HG03460 (cell line): ENCODE data around the gene GRIFIN.

Source experiments
- ATAC-seq: cut with Tn5 transposase; IDR thresholded peaks from one replicate; pipeline ENCODE4 v1.9.1; 2021; ENCODE audit not compliant: unreplicated experiment

GRIFIN gene

GRCh38 chr7:2513702-2514101, 37.5 kb upstream of the GRIFIN start:
- no peak for ATAC-seq

GRCh38 chr7:2512713-2513112, 36.5 kb upstream of the GRIFIN start:
- no peak for ATAC-seq

GRCh38 chr7:2512179-2512661, 36.0 kb upstream of the GRIFIN start:
- no peak for ATAC-seq

- no peak for ATAC-seq
Measured at GRCh38 chr7:2511769-2512168, 35.6 kb upstream of the GRIFIN start.

- ATAC-seq: no peak
Measured at GRCh38 chr7:2510909-2511768, 34.9 kb upstream of the GRIFIN start.

DNA sequence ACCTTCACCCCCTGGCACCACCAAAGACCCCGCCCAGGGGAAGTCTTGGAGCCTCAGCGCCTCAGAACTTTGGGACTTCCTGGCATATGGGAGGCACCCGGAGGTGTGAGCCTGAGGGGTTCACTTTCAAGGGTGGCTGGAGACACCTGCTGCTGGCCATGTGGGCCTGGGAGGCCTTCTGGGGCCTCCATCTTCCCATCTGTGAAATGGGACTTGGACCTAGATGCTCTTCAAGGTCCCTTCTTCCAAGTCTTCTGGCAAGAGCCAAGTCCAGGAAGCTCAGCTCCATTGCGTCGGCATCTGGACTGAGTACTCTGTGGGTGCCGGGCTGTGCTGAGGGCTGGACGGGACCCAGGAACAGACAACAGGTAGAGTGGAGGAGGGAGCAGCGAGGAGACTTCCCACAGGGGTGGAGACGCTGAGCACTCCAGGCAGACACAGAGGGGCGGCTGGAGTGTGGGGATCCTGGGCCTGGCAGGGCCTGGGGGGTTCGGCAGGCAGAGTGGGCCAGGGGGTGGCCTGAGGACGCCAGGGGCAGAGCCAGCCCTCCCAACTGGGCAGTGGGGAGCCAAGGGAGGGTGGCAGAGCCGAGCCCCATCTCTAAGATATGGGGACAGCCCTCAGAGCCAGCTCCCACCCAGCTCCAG, 34.1 kb upstream of the GRIFIN start:
- no peak for ATAC-seq

GRCh38 chr7:2509298-2509906, 33.2 kb upstream of the GRIFIN start:
- ATAC-seq: no peak

DNA sequence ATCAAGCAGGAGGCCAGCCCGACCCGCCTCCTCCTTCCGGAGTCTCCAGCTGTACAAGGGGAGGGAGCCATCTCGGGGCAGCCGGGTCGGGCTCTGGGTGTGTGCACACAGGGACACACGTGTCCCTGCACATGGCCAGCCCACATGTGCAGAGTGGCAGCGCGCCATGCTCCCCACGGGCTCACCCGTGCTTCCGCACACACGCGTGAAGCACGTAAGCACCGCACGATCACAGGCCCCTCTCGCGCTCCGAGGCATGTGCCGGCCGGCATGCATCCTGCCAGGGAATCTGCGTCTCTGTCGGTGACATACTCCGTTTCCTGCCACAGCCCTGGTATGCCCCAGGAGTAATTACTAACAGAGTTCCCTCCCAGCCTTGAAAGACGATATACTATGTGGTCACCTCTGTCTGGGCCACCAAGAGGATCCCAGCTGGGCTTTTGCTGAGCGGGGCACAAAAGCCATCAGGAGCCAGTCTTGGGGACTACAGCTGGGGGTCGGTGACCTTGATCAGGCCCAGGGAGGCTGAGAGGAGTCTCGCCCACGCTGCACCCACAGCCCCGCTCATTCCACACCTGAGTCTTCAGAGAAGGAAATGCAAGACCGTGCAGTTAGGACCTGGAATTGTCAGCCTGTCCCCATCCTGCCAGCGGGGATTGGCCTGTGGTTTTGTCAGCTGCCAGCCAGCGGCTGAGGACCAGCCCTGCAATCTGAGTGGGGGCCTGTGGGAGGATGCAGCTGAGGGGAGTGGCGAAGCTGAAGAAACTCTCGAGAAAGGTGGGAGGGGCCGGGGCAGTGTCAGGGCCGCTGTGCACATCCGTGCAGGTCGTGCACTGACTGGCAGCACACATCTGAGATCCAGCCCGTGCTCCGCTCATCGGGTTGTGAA, 32.4 kb upstream of the GRIFIN start:
- ATAC-seq: peak; percentile 47

DNA sequence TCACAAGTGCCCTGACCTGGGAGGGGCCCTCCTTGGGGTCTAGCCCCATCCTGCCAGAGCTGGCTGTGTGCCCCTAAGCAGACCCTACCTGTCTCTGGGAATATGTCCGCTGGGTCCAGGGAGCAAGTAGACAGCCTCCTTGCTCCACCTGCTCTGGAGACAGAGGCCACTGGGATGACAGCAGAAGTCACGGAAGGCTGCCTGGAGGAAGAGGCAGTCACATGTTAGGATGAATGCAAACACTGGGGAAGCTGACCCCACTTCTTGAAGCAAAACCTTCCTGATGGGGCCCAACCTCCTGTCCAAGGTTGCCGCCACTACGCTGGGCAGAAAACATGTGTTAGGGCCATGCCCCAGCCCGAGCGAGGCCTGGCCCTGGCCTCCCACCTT, 31.7 kb upstream of the GRIFIN start:
- no peak for ATAC-seq

GRCh38 chr7:2507208-2507916, 31.2 kb upstream of the GRIFIN start:
- ATAC-seq: no peak

DNA sequence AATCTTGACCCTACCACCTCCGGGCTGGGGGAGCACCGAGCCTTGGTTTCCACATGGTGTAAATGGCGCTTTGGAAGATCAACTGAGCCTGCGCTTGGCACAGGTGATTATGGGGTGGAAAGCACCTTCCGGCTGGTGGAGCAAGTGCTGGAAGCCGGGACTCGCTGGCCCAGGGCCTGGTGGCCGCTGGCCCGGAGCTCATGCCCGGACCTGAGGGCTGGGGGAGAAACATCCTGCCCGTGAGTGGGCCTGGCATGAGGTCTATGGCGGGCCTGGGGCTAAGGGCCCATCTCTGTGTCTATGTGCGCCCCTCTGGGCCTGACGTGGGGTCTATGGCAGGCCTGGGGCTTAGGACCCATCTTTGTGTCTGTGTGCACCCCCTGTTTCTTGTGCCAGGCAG, 29.2 kb upstream of the GRIFIN start:
- ATAC-seq: no peak

- no peak for ATAC-seq
Measured at GRCh38 chr7:2504889-2505375, 28.7 kb upstream of the GRIFIN start.

DNA sequence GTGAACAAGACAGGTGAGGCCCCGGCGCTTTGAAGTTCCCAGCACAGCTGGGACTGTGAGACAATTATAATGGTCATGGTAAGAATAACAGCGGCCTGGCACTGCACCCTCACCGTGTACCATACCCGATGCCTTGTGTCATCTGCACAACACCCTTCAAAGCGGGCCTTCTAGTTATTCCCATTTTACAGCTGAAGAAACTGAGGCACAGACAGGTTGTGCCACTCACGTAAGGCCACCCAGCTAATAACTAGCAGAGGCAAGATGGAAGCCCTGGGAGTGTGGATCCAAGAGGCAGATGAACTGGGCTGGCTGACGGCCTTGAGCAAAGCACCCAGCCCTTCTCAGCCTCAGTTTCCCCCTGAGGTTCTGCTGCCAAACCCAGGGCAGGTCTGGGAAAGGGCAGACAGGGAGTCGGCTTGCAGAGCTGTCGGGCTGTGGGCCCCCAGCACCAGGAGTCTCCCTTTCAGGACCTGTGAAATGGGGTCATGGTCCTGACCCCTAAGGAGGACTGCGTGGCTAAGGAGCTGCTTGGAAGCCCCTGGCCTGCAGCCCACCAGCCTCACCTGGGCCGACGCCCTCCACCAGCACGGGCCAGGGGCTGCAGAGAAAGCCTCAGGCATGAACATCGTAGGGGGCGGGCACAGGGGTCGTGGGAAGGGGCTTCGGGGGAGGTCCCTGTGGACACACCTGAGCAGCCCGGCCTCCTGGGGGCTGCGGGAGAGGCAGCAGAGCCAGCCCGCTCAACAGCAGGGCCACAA, 28.1 kb upstream of the GRIFIN start:
- no peak for ATAC-seq

DNA sequence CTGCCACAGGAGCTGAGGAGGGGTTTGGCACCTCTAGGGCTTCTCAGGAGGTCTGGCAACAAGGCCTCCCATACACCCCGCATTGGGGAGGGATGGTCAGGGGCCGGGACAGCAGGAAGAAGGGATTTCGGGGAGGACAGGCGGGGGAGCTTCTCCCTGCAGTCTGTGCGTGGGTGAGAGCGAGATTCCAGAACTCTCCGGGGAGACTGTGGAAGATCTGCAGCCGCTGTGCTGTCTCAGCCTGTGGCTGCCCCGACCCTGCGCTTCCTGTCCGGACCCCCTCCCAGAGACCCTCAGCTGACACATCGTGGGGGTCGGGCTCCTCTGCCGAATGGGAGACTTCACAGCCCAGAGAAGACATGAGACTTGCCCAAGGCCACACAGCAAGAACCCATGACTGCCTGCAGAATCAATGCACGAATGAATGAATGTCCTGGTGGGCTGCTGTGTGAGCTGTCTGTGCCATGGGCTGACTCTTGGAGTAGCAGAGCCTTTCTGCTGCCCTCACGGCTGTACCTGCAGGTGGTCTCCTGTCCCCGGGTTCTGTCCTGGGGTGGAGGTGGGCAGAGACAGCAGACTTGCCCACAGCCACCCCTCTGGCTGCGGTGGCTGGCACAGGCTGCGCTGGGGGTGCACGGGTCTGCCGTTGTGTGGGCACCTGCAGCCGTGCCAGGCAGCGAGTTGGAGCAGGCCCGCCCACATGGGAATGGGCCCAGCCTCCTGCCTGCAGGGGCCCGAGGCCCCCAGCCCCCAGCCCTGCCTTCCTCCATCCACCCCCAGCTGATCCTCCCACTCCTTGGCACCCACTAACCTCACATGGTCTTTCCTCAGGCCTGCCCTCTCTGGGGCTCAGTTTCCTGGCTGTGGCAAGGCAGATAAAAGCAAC, 27.1 kb upstream of the GRIFIN start:
- no peak for ATAC-seq

DNA sequence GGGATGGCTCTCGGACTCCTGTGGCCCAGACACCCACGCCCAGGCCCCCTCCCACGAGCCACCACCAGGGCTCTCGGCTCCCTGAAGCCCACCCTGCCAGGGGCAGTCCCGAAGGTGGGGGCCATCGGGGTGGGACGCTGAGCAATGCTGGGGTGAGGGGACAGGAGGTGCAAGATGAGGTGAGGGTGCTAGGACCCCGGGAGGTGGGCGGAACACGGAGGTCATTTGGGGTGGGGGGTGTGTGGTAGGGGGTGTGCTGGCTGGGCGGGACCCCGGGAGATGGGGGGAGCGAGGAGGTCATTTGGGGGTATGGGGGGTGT, 26.4 kb upstream of the GRIFIN start:
- no peak for ATAC-seq

- ATAC-seq: no peak
Measured at GRCh38 chr7:2501947-2502646, 25.9 kb upstream of the GRIFIN start.

GRCh38 chr7:2500701-2501100, 24.5 kb upstream of the GRIFIN start:
- ATAC-seq: no peak
